Stimulated activated CD4-positive, alpha-beta T cell treated with anti-CD3 and anti-CD28 coated beads, Interleukin-1b, Interleukin-23, amount 100 ng/mL, for 1 hour (primary cell): Measurements from ENCODE around the gene MEAK7.
"Not testable (repeated sequence)": the region's sequence is repeated elsewhere in the genome, so short reads cannot be mapped to it uniquely, and the experiment has no call there.

ENCODE experiments used
- DNase-seq, 2 donors: peaks; one replicate each; pipeline ENCODE4 v3.0.0-alpha.2; 2020; ENCODE audit warnings: low read depth in 2 of 2

Gene MEAK7

DNA sequence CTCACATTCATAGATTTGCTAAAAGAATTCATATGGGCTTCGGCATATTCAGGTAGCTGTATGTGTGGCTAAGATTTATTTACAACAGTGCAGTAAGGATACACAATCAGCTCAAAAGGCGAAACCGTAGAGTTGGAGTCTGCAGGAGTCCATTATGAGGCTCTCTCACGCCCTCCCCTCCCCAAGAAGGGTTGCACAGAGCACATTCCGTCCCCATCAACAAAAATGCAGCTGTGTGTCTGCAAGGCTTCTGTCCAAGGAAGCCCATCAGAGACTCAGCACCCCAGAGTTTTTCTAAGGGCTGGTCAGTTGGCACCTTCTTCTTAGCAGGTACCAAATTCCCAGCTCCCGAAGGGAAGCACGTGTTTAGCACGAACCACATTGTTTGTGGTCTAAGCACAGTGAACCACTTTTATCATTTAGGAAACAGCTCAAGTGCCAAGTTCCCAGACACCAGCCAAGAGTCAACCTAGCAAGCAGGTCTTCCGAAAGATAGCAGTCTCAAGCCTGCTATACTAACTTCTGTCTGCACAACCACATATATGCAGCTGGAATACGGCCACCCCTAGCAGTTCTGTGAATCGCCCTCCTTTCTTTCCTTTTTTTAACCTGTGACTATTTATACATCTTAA lies 28.5 kb upstream of the MEAK7 start:
- DNase-seq = no peak

DNA sequence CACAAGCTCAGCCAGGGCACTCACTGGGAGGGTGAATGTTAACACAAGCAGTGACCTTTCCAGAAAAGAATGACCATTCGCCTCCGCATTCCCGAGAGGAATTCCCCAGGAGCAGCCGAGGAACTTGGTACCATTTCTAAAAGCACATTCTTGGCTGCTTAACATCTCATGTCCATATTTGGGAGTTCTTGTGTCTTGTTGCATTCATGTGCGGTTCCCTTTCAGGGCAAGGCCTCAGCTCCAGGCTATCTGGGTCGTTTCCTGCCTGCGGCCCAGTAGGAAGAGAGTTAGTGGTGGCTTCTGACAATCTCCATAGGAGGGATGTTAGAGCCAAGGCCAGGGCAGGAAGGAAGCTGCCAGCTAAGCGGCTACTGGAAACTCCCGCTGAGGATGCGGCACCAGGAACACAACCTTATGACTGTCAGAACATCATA lies 27.8 kb upstream of the MEAK7 start:
- DNase-seq = no peak

DNA sequence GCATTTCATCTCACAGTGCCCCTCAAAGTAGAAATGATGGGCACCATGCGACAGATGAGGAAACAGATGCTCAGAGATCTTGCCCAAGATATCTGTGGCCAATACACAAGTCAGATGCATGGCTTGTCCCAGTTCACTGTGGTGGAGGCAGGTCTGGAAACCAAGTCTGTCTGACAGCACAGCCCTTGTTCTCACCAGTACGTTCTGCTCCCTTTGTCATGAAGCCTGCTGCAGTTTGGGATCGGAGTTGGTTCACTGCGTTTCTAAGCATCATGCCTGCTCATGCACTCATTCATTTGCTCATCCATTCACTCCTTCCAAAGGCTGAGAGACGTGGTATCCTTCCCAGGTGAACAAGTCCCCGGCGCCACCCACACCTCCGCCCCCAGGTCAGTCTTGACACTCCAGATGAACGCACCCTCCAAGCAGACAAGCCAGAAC lies 27.2 kb upstream of the MEAK7 start:
- no peak for DNase-seq

DNA sequence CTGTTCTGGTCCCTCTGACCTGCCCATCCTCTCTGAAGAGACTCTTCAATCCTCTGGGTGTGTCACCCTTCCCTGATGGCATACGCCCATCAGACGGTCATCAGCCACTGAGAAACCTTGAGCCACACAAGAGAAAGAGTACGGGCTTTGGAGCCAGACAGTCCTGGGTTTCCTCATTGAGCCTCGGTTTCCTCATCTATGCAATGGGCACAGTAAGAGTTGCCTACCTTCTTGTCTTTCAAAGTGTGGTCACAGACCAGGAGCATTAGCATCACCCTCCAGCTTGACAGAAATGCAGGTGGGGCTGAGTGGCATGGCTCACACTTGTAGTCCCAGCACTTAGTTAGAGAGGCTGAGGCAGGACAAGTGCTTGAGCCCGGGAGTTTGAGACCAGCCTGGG lies 26.1 kb upstream of the MEAK7 start:
- no peak for DNase-seq

DNA sequence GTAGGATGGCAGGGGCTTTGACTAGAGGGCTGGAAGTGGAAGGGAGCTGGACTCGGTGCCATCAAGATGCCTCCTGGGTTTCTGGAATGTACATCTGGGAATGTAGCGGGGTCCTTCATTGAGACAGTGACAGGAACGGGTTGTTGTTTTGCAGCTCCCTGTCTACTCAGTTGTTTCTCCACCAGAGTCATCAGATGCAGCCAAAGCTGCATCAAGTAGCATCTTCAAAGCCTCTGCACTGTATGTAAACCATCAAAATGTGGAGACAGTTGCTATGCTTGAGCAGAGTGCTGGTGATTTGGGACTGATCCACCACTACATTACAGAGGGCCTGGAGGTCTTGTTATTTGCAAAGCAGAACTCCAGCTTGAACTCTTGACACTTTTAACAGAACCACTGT lies 25.1 kb upstream of the MEAK7 start:
- DNase-seq = no peak

DNA sequence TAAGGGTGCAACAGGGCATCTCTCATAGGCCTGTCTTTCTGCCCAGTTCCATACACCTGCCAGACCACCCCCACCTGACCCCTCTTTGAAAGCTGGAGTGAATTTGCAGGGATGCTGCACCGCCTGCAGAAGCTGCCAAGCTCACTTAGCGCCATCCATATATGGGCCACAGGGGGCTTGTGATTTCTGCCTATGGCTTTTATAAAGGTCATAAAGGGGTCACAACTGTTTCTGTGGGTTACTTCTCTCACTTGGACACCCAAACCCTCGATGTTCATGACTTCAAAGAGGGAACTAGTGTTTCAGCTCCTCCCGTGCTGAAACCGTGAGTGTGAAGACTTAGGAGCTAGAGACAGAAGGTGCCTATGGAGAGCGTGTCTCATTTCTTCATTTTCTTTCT lies 23.9 kb upstream of the MEAK7 start:
- DNase-seq = no peak

DNA sequence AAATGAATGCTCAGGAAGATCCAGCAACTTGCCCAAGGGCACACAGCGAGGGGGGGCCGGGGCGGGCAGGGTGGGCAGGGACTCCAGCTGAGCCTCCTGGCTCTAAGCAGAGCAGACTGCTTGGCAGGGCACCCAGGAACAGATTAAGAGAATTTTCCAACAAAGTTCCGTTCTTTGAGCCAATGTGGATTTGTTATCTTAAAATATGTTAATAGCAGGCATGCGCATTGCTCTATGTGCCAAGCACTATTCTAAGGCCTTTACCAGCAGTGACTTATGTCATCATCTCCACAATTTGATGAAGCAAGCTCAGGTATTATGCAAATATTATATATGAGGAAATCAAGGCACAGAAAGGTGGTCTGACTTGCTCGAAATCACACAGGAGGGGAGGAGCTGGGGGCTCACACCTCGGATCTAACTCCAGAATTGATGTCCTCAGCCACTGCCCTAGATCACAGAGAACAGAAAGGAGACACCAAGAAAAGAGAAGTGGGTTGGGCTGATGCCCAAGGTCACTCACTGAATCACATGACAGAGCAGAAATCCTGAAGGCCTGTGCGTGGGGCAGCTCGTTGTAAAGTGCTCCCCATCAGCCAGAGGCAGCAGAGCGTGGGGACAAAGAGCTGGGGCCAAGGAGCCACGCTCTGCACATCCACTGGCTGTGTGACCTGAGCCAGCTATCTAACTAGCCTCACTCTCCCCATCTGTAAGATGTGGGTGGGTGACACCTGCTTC lies 23.2 kb upstream of the MEAK7 start:
- DNase-seq = no peak

- DNase-seq = no peak
Observed at GRCh38 chr16:84526794-84527531, 22.5 kb upstream of the MEAK7 start.

- DNase-seq = not testable (repeated sequence)
Observed at GRCh38 chr16:84524941-84525581, 20.6 kb upstream of the MEAK7 start.

GRCh38 chr16:84524346-84524920 lies 20.0 kb upstream of the MEAK7 start:
- DNase-seq = no peak

DNA sequence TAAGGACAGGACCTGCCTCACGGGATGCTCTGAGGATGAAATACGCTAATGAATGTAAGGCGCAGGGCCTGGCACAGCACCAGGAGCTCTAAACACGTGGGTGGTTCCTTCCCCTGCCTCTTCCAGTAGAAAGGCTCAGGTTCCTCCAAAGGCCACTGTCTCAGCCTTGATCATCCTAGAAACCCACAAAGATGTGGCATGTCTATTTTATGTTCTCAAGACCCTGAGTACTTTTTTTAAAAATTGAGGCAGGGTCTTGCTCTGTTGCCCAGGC lies 17.0 kb upstream of the MEAK7 start:
- no peak for DNase-seq

- DNase-seq = no peak
Observed at GRCh38 chr16:84520725-84521496, 16.5 kb upstream of the MEAK7 start.

DNA sequence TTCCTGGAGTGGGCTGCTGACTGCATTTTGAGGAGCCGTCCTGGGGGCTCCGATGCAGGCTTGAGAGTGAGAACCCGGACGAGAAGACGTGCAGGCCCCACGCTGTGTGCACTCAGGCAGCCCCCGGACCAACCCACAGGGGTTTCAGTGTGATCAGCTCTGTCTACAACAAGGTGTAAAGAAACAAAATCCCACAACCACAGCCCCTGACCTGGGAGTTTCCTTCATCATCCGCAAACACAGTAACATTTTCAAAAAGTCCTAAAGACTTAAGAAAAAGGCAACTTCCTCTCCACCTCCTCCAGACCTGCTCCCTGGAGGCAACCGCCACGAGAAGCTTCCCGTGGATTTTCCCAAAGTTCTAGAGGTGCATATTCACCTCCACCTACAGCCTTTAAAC lies 15.4 kb upstream of the MEAK7 start:
- DNase-seq = no peak

- no peak for DNase-seq
Observed at GRCh38 chr16:84518804-84519341, 14.4 kb upstream of the MEAK7 start.

- not testable (repeated sequence) for DNase-seq
Observed at GRCh38 chr16:84518220-84518619, 13.8 kb upstream of the MEAK7 start.

- DNase-seq = no peak
Observed at GRCh38 chr16:84517366-84517765, 12.9 kb upstream of the MEAK7 start.

DNA sequence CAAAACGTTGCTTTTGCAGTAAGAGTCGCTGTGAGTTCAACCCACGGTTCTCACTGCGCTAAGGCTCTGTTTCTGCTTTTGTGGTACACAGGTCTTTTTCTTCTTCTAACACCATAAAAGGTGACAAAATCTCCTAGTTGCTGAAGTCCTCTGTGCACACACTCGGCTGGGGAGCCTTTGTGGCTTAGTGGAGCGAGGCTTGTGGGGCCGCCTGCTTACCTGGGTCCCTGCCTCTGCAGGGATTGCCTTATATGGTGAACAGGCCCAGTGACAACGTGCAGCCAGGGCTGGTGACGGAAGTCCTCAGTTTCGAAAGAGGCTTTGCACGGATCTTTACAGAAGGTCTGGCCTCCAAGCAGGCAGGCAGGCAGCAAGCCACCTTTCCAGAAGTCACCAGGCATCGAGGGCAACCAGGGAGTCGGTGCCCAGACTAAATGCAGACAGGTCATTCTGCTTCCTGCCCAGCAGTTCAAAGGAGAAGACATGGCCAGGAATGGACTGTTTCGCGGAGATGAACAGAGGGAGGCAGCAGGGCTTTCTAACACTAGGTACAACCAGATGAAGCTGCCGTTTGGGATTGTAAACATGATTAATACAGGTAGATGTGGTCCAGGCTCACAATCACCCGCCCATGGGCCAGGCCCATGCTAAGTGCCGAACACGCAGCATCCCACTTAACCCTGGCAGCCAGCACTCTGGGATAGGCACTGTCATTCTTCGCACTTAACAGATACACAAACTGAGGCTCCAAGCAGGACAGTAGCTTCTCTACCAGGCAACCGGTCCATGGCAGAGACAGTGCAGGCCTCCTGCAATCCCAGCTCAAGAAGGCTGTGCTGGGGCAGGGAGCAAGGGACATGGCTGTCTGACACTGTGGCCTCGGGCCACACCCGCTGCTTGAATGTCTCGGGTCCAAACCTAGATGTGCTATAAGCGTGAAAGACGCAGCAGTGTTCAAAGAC lies 10.7 kb upstream of the MEAK7 start:
- peak; percentile 33 to 70 for DNase-seq

- no peak for DNase-seq
Observed at GRCh38 chr16:84514295-84514873, 9.9 kb upstream of the MEAK7 start.

DNA sequence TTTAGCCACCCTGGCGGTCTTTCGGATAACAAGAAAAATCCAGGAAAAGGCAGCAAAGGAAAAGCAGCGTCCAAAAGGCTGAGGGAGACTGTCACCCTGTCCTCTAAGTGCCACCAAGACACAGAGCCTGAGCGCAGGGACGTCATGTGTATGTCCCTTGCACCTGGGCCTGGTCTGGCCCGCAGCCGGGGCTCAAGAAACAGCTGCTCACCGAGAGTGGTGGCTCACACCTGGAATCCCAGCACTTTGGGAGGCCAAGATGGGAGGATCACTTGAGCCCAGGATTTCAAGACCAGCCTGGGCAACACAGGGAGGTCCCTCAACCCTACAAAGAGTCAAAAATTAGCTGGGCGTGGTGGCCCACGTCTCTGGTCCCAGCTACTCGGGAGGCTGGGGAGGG lies 9.2 kb upstream of the MEAK7 start:
- no peak for DNase-seq

DNA sequence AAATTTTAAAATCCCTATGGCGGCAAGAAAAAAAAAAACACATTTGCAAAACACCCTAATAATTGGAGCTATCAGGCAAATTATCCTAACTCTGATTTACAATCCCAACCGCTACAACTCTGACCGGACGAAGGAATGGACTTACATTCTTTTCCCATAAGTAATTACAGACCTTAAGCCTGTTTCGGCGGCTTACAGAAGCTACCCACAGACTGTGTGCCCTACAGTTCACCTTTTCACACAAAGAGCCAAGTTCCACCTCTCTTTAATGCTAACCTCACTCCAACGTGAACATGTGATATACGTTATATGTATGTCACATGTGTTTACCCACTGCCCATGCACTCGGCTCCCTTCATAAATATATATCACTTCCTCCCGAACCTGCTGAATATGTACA lies 8.7 kb upstream of the MEAK7 start:
- DNase-seq = no peak
